ENCODE measurements around the gene KRT6B.
"Not testable (repeated sequence)": the region's sequence is repeated elsewhere in the genome, so short reads cannot be mapped to it uniquely, and the experiment has no call there.

The KRT6B gene

DNA sequence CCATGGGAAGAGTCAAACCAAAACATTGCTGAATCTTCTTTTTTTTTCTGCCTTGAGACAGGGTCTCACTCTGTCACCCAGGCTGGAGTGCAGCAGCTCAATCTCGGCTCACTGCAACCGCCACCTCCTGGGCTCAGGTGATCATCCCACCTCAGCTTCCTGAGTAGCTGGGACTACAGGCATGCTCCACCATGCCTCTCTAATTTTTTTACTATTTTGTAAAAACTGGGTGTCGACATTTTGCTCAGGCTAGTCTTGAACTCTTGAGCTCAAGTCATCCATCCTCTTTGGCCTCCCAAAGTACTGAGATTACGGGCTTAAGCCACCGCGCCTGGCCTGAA is 16.3 kb downstream of the KRT6B start:
- DNase-seq, result no peak

DNA sequence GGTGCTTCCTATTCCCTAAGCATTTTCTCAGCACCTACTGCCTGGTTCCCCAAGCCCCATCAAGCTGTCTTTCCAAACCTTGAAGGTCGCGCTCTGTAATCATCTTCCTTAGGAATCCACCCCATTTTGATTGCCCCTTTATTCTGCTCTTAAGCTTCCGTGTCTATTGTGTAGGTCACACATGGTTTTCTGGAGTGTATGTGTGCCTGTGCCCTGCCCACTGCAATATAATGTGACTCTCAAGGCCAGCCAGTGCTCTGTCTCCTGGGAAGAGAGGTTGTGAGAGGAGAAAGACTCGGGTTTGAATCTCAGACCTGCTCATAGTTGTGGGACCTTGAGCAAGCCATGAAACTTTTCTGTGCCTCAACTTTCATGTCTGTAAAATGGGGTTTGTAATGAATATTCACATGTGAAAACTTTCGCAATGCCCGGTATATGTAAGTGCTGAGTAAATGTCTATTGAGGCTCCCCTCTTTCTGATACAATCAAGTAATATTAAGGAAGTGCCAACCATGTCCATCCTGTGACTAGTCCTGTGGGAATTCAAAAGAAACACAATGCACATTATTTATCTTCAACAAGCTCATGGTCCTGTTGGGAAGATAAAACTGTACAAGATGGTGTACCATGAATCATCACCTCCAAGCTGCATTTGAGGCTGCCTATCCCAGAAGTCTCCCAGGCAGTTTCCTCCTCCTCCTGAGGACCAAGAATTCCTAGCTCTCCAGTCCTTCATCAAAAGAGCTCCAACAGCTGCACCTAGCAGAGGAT is 17.0 kb downstream of the KRT6B start:
- no peak for DNase-seq

DNA sequence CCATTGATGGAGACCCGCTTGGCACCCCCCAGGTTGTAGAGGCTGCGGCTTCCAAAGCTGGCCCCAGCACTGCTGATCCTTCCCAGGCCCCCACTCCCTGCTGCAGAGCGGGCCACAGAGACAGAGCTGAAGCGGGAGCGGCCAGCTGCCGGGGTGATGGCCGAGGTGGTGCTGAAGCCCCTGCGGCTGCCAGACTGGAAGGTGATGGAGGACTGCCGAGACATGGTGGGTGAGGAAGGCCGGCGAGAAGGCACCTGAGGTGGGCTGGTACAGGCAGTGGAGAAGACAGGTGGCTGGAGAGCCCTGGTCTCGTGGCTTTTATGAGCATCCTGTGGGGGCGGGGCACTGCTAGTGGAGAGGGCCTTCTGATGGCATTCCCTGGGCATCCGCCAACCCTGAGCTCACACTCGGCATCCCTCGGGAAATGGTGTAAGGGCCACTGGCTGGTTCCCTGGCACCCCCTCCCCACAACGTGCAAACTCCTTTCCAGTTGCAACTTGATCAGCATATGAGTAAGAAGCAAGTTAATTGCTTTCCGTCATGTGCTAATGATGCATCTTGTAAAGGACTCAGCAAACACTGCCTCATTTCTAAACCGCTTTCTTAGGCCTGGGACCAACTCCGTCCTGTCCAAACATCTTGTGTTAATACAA is 17.7 kb downstream of the KRT6B start, which contains the start of gene KRT75:
KRT75 (minus strand) TSS at position 291 of the 653 bp plus-strand sequence; CDS start at position 224, 67 bp downstream.
- DNase-seq, result no peak

DNA sequence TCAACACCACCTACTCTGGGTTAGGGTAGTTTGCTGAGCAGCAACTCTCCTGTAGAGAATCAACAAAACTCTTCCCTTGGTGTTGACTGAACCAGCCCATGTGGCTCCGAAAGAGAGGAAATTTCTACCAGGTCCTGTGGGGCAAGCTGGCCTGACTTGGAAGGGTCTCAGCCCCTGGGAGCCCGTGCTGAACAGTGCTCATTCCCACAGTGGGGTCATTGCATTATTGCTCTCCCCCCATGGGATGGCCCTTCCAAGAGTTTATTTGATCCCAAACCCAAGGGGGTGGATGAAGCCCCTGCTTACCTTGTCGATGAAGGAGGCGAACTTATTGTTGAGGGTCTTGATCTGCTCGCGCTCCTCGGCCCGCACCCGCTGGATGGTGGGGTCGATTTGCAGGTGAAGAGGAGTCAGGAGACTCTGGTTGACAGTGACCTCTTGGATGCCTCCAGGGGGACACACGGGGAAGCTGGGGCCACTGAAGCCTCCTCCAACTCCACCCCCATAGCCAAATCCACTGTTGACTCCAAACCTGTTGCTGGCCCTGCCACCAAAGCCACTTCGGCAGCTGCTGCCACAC is 18.4 kb downstream of the KRT6B start:
- DNase-seq, result no peak

DNA sequence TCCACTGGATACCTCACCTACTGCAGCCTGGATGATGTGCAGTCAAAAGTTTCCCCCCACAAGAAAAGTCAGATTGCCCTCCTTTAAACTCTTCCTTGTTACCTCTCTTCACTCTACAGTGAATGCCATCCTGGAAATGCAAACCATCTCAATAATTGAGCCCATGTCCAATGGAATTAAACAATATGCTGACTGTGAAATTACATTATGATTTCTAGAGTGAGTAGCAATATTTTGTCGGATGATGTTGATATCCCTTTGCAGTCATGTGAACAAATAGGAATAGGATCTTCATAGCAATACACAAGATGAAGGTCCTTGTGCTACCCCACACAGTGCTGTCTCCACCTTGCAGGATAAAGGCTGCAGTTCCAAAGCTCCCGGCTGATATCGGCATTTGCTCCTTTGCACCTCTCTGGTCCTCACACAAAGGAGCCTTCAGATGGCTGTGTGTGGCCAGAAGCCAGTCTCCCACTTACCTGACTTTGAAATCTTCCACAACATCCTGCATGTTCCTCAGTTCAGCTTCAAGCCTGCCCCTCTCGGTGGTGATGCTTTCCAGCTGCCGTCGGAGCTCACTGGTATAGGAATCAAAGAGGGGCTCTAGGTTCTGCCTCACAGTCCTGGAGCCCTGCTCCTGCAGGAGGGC is 19.3 kb downstream of the KRT6B start:
- no peak for DNase-seq

DNA sequence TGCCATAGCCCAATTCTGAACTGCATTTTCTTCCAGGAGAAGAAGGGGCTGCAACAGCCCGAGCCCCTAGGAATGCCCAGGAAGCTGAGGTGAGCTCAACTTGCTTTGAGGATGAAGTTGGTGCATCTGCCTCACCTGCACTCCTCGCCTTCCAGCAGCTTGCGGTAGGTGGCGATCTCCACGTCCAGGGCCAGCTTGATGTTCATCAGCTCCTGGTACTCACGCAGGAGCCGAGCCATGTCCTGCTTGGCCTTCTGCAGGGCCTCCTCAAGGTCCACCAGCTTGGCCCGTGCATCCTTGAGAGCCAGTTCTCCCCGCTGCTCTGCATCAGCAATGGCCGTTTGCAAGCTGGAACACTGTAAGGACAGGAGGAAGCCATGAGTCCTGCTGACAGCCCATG is 23.8 kb downstream of the KRT6B start:
- no peak for DNase-seq

DNA sequence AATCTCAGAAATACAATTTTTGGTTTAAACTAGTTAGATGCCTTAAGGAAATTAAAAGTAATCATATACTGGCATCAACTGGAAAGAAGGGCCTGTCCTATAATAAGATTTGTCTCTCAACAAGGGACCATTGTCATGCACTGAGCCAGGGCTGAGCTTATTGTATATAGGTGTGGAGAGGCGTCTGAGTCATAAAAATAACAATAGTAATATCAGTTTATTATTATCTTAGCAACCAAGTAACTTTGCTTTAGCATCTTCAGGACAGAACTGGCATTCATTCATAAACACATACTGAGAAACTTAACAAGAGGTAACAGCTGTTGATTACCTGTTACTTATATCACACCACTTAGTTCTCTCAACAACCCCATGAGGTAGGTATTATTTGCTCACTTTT is 24.9 kb downstream of the KRT6B start:
- no peak for DNase-seq

DNA sequence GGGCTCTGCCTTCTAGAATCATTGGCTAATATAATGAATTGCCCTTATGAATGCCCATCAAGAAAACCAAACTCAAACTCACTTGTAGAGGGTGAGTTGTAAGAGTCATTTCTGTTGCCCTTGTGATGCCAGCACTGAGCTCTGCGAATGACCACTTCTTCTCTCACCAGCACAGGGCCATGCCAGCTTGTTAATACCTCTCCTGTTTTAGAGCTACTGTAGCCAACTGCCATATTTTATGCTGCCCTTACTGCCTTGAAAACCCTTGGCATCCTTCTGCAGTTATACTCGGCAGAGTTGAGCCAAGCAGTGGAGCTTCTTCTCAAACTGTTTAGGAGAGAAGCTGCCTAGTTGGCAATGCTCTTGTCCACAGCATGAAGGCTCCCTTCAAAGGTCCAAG is 25.9 kb downstream of the KRT6B start:
- no peak for DNase-seq

DNA sequence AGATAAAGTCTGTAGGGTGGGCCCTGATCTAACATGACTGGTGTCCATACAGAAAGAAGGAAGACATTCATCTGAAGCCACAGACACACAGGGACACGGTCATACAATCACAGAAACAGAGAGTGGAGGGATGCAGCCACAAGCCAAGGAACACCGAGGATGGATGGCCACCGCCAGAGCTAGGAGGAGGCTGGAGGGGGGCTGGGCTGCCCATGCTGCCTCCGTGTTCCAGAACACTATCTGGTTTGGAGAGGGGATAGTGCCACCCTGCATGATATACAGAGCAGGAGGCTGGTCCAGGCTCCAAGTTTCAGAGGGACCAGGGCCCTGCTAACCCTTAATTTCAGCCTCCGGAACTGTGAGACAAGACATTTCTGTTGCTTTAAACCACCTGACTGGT is 26.5 kb downstream of the KRT6B start:
- no peak for DNase-seq

DNA sequence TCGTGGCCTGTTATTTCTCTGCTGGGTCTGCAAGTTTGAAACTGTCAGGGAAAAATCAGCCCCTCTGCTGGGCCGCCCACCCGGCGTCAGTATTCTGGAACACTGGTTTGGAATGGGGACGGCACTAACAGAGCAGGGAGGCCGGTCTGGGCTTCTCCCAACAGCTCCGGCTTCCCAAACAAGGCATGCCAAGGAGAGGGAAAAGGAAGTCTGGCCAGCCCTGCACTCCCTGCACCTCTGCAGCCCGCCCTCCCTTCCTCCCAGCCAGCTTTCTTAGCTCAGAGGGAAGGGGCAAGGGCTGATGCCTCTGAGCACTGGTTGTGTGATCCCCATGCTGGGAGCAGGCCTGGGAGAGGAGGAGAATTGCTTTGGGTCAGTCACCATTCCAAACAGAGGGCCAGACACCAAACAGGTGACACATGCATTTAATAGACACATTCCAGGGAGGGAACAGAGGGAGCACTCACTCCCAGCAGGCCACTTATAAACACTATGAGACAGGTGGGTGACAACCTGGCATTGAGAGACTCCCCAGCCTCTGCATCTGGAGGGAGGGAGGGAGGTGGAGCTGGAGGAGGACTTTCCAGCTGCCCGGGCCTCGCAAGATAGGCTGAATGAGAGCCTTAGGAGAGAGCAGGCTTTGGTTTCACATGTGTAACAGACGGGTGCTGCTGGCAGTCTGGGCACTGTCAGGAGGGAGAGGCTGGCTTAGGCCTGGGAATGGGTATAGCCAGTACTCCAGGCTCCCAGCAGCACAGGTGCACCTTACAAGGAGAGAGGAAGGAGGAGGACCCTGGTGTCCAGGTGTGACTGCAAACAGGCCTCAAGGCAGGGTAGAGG is 28.1 kb downstream of the KRT6B start:
- no peak for DNase-seq

DNA sequence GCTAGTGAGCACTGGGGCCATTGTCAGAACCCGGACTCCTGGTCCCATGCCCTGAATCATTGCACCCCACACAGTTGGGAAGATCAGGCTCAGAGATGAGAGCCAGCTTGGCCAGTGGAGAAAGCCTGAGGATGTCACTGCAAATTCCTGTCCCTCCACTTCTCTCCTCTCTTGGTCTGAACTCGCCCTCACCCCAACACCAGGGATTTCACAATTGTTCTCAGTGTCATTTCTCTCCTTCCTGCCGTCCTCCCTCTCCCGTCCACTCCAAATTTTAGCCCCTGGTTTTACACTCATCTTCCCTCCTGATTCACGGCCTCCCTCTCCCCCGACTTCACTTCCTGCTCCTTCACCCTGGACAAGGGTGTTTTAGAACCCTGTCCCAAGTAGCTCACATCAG is 28.9 kb downstream of the KRT6B start:
- DNase-seq, result no peak

DNA sequence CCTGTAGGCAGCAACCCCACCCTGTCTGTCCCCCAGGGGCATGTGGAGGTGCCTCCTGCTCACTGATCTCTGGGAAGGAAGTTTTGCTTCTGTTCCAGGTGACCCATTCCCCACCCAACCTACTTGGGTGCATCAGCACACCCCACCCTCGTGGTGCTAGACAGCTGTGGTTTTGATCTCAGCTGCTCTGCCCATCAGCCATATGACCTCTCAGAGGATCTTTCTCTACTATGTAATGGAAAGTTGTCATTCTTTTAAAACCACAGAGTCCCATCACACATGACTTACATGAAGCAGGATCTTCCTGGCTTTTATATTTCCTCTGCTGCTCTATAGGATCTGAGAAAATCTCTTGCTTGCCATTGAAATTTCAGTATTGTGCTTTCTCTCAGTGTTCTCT is 32.3 kb downstream of the KRT6B start:
- no peak for DNase-seq

DNA sequence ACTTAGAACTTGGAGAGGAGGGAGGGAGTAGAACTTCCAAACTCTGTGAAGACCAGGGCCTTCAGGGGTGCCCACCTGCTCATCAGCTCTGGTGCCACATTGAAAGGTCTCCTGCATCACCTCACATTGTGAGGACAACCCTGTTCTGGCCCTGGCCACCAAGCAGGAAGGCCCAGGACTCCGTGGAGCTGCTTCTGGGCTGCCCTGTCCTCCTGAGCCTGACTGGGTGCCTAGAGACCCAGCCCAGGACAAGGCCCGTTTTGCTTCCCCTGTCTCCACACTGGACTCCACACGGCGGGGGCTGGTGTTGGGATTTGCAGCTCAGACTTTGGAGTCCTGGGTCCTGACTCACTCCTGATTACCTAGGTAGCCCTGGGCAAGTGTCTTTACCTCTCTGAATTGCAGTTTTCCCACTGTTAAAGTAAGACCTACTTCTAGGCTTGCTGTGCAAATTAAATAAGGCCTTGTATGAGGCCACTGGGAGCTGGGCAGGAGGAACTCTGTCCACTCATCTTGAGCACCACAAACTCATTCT is 33.3 kb downstream of the KRT6B start:
- DNase-seq, result no peak

DNA sequence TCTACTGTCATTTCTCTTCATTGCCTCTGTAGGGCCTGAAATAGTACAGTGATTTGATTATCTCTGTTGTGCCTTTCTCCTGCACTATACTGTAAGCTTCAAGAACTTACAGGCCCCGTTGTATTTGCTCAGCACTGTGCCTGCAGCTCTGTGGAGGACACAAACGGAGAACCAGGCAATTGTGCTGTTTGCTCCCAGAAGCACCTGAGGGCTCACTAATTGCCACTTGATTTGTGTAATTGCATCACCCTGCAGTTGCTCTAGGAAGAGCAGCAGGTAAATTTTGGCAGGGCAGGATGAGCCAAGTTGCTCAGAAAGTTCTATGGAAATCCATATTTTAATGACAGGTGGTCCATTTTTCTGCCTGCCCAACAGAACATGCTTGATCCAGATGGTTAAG is 34.2 kb downstream of the KRT6B start:
- DNase-seq, result no peak

DNA sequence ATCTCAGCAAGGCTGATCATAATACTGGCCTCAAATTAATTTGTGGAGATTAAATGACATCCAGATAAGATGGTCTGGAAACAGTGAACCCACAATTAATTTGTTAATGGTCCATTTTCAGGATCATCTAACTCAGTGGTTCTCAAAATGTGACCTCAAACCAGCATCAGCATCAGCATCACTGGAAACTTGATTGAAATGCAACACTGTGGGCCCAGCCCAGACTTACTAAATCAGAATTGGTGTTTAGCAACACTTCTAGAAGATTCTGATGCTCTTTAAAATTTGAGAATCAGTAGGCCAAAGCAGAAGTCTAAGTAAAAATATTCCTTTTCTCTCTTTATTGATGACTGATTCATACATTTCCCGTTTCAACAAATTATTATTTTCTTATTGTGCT is 35.2 kb downstream of the KRT6B start:
- DNase-seq, result no peak

DNA sequence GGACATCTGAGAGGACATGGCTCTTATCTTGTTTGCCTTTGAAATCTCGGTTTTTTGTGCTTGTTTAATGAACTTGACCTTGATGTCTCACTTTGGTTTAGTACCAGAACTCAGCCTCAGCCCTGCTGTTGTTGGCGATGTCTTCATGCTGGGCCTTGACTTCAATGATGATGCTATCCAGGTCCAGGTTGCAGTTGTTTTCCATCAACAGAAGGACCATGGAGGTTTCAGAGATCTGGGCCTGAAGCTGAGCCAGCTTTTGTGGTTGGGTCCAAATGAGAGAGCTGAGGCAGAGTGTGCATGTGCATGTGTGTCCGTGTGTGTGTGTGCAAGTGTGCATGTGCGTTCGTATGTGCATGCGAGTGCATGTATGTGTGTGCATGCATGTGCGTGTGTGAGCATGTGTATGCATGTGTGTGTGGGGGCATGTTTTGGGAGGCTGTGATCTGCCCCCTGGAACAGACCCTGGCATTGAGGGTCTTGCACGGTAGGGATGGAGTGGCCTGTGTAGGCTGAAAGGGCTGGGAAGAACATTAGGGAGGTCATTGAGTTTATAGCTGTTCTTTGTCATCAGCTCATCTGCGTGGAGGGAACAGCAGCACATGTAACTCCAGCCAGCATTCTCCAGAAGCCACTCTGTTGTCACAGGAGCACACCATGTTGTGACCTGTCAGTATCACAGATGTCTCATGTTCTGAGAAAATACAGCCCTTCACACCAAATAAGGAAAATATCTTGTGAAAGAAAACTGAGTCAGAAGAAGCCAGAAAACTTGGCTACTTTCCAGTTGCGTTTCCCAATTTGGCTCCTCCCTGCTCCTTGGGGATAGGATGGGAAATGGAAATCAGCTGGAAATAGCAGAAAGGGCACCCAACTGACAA is 35.8 kb downstream of the KRT6B start:
- no peak for DNase-seq

DNA sequence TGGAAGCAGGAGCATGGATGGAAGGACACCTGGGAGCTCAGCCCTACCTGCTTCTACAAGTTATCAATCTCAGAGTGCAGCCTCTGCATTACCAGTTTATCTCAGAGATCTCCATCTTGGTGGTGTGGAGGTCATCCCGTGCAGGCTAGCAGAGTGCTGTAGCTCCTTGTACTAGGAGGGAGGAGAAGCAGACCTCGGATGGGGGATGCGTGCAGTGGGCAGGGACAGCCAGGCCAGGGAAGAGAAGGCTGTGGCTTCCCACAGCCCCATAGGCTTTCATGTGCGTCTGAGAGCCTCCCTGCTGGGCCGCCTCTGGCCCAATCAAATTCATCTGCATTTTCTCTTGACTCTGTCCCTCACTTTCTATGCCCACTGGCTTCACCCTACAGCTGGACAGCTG is 37.0 kb downstream of the KRT6B start:
- no peak for DNase-seq

DNA sequence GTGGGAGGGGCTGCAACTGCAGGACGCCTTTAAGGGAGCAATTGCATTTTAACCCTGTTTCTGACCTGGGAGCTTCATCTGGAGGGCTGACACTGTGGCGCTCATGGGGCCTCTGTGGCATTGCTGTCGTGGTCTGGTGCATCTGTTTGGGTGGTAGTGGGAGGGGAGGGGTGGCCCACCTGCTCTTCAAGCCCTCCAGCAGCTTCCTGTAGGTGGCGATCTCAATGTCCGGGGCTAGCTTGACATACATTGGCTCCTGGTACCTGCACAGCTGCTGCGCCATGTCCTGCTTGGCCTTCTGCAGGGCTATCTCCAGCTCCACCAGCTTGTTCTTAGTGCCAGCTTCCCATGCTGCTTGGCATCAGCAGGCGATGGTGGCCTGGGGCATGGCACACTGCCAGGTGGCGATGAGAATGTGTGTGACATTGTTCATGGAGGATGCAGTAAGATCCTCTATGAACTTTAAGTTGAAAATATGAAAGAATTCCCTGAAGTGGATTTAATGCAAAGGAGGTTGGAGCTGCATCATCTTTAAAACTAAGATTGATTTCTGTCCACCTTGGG is 38.1 kb downstream of the KRT6B start:
- DNase-seq, result no peak

DNA sequence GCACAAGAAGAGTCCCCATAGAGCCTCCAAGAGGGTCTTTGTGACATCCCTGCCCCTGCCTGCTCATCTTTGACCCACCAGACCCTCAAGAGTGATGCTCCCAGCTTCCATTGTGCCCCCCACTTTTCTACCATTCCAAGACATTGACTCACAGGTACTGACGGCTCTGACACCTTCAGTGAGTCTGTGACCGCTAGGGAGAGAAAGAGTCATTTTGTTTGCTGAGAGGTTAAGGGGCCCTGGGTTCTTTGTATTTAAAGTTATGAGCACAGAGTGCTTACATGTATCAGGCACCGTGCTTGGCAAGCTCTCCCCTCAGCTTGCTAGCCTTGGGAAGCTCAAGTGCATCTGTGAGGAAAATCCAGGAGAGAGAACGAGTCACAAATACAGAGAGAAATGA is 38.7 kb downstream of the KRT6B start:
- DNase-seq, result no peak

DNA sequence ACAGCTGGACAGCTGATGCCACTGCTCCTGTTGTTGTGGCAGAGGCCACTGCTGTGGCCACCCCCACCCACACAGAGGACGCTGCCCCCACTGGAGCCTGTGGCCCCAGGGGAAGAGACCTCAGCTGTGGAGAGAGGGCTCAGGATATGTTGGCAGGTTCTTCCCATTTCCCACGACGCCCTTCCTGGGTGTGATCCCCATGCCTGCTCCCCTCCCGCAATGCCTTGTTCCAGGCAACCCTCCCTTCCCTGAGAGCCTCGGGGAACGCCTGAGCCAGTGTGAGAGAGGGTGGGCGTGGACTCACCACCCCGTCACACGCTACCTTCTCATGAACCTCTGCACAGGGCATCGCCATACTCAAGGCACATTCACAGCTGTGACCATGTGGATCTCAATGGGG is 40.1 kb downstream of the KRT6B start:
- DNase-seq, result no peak

DNA sequence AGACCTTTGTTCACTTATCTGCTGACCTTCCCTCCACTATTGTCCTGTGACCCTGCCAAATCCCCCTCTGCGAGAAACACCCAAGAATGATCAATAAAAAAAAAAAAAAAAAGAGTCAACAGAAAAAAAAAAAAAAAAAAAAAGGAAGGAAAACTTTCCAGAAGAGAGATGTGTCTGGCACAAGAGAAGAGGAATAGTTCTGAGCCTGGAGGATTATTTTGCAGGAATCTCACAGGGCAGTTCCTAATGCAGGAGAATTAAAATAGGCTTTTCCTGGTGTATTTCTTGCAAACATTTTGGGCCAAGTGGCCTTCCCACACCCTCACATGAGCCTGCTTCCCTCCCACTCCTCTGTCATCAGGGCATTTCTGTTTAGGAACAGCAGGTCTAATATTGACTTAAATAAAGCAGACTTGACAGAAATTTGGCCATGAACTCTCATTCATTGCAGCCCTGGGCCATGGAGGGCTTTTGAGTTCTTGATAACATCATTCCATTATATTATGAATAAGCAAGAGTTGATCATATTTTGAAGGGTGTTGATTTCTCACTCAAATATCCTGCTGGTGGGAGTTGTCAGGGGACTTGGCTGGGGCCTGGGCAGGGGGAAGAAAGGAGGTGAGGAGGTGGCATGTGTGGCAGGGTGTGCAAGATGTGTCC is 41.2 kb downstream of the KRT6B start:
- DNase-seq, result not testable (repeated sequence)
